SIG-M5 treated with dmso at 0.1 percent for 504 hours (cell line): ENCODE results near the gene PCCB.
"Not testable (repeated sequence)": the region's sequence is repeated elsewhere in the genome, so short reads cannot be mapped to it uniquely, and the experiment has no call there.

Experiments used
- DNase-seq: peaks from one replicate; lab custom pipeline; 2025; ENCODE audit not compliant: unreplicated experiment; lab: John Stamatoyannopoulos, UW

The PCCB gene

GRCh38 chr3:136250059-136250902 is at the start of gene PCCB:
Gene PCCB, plus strand, starts transcription at chr3:136250340. Its CDS starts 36 bp downstream, at chr3:136250376.
- DNase-seq: peak; percentile 92

GRCh38 chr3:136207489-136208115 is 42.5 kb upstream of the PCCB start:
- DNase-seq: no peak

GRCh38 chr3:136209921-136210320 is 40.2 kb upstream of the PCCB start:
- DNase-seq: no peak

GRCh38 chr3:136211547-136211946 is 38.6 kb upstream of the PCCB start:
- DNase-seq: no peak

GRCh38 chr3:136222746-136223145 is 27.4 kb upstream of the PCCB start:
- DNase-seq: not testable (repeated sequence)

GRCh38 chr3:136232413-136232812 is 17.7 kb upstream of the PCCB start:
- no peak for DNase-seq

GRCh38 chr3:136235545-136235944 is 14.6 kb upstream of the PCCB start:
- no peak for DNase-seq

GRCh38 chr3:136236109-136236508 is 14.0 kb upstream of the PCCB start:
- no peak for DNase-seq

GRCh38 chr3:136237103-136237502 is 13.0 kb upstream of the PCCB start:
- DNase-seq: no peak

GRCh38 chr3:136237961-136238649 is 12.0 kb upstream of the PCCB start:
- DNase-seq: no peak

- DNase-seq: no peak
These were observed 11.0 kb upstream of the PCCB start for GRCh38 chr3:136239094-136239493.

GRCh38 chr3:136245691-136246090 is 4.4 kb upstream of the PCCB start:
- no peak for DNase-seq

- no peak for DNase-seq
These were observed 2.7 kb upstream of the PCCB start for GRCh38 chr3:136247436-136247835.

- no peak for DNase-seq
These were observed 2.1 kb upstream of the PCCB start for GRCh38 chr3:136247855-136248590.

GRCh38 chr3:136249091-136249490 is 1.0 kb upstream of the PCCB start:
- no peak for DNase-seq

- no peak for DNase-seq
These were observed 547 bp upstream of the PCCB start for GRCh38 chr3:136249593-136249992.

- peak; percentile 55 for DNase-seq
These were observed 842 bp downstream of the PCCB start for GRCh38 chr3:136250903-136251460.

GRCh38 chr3:136251511-136251910 is 1.4 kb downstream of the PCCB start:
- DNase-seq: peak; percentile 31

GRCh38 chr3:136255672-136256406 is 5.7 kb downstream of the PCCB start:
- DNase-seq: no peak

- DNase-seq: no peak
These were observed 8.1 kb downstream of the PCCB start for GRCh38 chr3:136258199-136258598.
